ENCODE results near the gene STK11IP. TPM values are rescaled to one million over a fixed set of nuclear protein-coding genes. Genes with fewer than 3 reads are reported as not detected.
"Not testable (repeated sequence)": the region's sequence is repeated elsewhere in the genome, so short reads cannot be mapped to it uniquely, and the experiment has no call there.

STK11IP gene
- total RNA-seq, 2 donors from 2014 or later: 35.8 to 40.6 TPM

DNA sequence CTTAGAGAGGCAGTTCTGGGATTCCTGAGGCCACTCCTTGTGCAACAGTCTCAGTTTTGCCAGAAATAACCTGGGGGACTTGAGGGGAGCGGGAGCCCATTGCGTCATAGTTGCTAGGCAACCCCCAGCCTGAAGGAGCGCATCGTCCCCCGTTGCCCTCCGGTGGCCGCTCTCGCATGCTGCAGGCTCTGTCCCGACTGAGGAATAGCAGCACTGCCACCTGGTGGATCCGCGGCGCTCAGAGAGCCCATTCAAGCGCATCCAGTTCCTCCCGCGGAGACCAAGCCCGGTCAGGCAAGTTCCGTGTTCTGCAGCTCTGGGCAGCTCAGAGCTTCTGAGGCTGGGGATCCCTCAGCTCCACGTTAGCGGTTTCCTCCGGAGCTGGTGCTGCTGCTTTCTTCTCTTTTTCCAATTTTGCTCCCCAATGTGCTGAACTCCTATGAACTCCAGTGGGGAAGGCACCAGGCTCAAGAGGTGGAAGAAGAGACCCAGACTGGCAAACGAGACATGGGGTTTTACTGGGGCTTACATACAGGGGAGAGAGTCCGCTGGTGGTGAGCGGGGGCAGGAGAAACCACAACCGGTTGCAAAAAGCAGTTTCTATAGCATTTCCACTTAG is 44.9 kb downstream of the STK11IP start:
- peaks cover 6% of the 10 kb centered on the region for H3K4me1 Mint-ChIP-seq
- H3K4me3 Mint-ChIP-seq: no peak overlapping the region
- H3K27me3 Mint-ChIP-seq: peaks cover 78% of the 10 kb centered on the region
- H3K9me3 ChIP-seq (ENCODE audit: control insufficient read depth, low read length, poor library complexity, severe bottlenecking): no peaks in the 10 kb centered on the region
- H3K27ac Mint-ChIP-seq: no peak overlapping the region
- no peaks in the 10 kb centered on the region for H3K36me3 Mint-ChIP-seq (ENCODE audit: low read depth)
- DNase-seq (peak; percentile 70 to 86 (median 71)), ATAC-seq (peak; percentile 100)

DNA sequence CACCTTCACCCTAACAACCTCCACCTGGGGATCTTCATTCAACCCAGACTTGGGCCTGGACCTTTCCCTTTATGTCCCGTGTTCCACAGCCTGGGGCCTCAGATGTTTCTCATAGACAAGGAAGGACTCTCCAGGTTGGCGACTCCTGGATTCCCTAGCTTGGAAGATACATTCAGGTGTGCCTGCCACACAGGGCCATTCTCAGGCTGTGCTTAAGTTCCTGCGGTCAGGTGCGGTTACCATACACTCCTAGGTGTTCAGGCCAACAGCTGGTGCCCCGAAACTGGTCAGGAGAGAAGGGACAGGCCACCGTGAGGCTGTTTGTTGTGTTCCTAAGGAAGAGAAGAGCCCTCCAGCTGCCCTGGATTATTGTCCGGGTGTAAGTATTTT is 45.4 kb downstream of the STK11IP start:
- no peak for DNase-seq
- H3K36me3 Mint-ChIP-seq (ENCODE audit: low read depth): no peaks in the 10 kb centered on the region
- no peak overlapping the region for H3K4me3 Mint-ChIP-seq
- no peaks in the 10 kb centered on the region for H3K9me3 ChIP-seq (ENCODE audit: control insufficient read depth, low read length, poor library complexity, severe bottlenecking)
- ATAC-seq: no peak
- H3K27ac Mint-ChIP-seq: no peak overlapping the region
- H3K27me3 Mint-ChIP-seq: peaks cover 74% of the 10 kb centered on the region
- peaks cover 6% of the 10 kb centered on the region for H3K4me1 Mint-ChIP-seq

DNA sequence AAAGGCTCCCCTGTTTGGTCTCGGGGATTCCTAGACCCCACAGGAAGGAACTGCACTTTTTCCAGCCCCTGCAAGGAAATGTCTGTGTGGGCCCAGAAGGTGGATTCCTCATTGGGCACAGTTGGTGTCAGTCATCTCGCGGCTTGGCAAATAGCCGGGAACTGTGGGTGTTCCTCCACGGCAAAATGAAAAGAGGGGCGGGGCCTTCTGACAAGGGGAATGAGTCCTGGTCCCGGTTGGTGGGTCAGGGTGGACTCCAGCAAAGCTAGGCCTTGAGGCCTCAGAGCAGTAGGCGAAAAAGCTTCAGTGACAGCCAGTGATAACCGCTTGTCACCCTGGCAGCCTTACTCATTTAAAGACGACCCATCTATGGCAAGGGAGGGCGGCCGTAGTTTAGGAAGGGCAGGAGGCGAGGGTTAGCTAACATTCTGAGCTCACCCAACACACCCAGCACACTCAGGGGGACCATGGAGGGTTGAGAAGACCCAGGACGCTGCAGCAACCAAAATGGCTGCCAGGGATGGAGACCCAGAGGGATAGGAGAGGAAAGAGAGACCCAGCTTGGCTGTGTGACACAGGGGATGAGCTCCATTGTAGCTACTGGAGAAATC is 46.2 kb downstream of the STK11IP start:
- Mint-ChIP-seq H3K4me3 (no peak overlapping the region), H3K36me3 (ENCODE audit: low read depth) (no peaks in the 10 kb centered on the region), H3K27ac (no peak overlapping the region), H3K4me1 (peaks cover 6% of the 10 kb centered on the region), H3K27me3 (peaks cover 74% of the 10 kb centered on the region)
- no peak for ATAC-seq
- no peaks in the 10 kb centered on the region for H3K9me3 ChIP-seq (ENCODE audit: control insufficient read depth, low read length, poor library complexity, severe bottlenecking)
- DNase-seq: no peak

DNA sequence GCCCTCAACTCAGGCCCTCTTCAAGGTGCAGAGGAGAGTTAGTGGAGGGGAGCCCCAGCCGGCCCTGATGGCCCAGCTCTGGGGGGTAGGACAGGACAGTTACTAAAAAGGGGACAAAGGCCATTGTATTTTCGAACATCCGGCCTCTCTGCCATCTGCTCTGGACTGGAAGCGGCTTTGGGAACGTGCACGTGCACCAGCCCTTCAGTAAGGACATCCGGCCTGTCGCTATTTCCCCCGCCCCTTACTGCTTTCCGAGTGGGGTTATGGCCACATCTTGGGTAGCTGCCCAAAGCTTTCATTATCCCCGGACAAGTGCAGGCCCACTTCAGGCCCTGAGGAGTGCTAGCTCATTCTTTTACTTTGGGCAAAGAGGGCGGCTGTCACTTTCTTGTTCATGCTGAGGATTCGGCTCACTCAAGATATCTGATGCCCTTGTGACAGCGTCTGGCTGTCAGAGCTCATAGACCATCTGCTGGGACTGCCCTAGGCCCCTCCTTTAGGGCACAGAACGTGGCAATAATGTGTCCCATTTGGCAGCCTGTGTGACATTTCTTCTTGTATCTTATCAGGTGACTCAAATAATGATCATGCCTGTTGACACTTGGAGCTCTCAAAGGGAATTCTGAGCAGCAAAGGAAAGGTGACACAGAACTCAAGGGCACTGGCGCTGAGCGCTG is 47.3 kb downstream of the STK11IP start:
- Mint-ChIP-seq H3K4me1 (peaks cover 6% of the 10 kb centered on the region), H3K27ac (no peak overlapping the region), H3K27me3 (peaks cover 73% of the 10 kb centered on the region), H3K4me3 (no peak overlapping the region), H3K36me3 (ENCODE audit: low read depth) (no peaks in the 10 kb centered on the region)
- H3K9me3 ChIP-seq (ENCODE audit: control insufficient read depth, low read length, poor library complexity, severe bottlenecking): no peaks in the 10 kb centered on the region
- DNase-seq (no peak), ATAC-seq (no peak)

DNA sequence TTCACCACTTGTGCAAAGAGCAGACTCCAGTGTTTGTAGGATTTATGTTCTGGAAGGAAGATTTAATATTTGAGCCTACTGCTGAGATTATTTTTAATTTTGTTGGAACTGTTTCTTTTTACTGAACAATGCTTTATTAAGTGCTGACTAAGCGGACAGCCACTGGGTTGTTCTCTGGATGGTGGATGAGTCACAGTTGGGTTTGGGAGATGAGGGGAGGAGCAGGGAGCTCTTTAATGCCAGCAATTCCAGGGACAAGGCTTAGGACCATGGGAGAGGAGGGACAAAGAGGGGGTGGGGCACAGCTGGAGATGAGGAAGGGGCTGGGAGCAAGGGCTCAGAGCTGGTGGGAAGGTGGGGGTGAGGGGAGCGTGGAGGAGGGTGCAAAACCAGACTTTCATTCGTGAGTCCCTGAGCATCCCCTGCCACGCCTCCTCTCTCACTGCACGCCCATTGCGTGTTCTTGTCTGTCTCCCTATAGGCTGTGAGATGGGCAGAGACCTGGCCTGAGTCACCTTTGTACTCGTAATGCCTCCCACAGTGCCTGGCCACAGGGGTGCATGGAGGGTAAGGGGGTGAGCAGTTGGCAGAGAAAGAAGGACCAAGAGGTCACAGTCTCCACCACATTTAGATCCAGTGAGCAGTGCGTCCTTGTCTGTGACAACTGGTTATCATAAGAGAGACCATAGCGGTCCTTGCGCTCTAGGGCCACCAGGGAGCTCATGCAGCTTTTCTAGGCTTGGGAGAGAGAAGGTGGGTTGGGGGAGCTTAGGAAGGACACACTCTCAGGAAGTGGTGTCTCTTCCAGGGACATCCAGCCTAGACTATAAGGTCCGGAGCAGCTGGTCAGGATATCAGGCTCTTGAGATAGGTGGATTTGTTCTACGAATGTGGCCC is 48.2 kb downstream of the STK11IP start:
- ATAC-seq (no peak), DNase-seq (no peak)
- Mint-ChIP-seq H3K27me3 (peaks cover 71% of the 10 kb centered on the region), H3K4me1 (peaks cover 6% of the 10 kb centered on the region), H3K36me3 (ENCODE audit: low read depth) (no peaks in the 10 kb centered on the region), H3K4me3 (no peak overlapping the region), H3K27ac (no peak overlapping the region)
- H3K9me3 ChIP-seq (ENCODE audit: control insufficient read depth, low read length, poor library complexity, severe bottlenecking): no peaks in the 10 kb centered on the region

DNA sequence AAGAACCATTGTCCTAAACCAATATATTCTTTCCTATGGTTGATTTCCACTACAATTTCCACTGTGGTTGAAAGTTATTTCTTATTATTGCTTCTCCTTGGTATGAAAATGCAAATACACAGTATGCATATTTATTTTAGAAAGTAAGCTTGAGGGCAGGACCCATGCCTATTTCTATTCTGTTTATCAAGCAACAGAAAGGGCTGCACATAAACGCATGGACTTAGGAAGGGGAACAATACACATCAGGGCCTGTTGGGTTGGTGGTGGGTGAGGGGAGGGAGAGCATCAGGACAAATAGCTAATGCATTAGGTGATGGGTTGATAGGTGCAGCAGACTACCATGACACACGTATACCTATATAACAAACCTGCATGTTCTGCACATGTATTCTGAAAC is 50.5 kb downstream of the STK11IP start:
- no peaks in the 10 kb centered on the region for H3K4me1 Mint-ChIP-seq
- peaks cover 71% of the 10 kb centered on the region for H3K27me3 Mint-ChIP-seq
- H3K4me3 Mint-ChIP-seq: no peak overlapping the region
- H3K27ac Mint-ChIP-seq: no peak overlapping the region
- H3K9me3 ChIP-seq (ENCODE audit: control insufficient read depth, low read length, poor library complexity, severe bottlenecking): no peaks in the 10 kb centered on the region
- DNase-seq (no peak), ATAC-seq (no peak)
- no peaks in the 10 kb centered on the region for H3K36me3 Mint-ChIP-seq (ENCODE audit: low read depth)

DNA sequence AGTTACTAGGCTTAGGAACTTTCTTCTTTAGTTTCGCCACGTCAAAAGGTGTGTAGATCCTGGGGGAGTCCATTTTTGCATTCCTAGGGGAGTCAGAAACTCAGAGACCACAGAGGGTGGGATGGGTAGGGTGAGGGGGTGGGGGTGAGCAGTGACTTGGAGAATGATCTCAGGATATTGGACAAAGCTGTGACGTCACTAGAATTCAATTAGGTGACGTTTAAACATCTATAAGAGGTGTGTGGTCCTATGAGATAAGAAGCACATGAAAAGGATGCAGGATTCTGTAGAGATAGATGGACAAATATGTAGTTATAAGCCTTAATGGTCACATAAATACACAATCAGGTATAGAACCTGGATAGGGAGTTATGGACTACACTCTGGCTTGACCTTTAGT is 51.3 kb downstream of the STK11IP start:
- no peaks in the 10 kb centered on the region for H3K4me1 Mint-ChIP-seq
- no peaks in the 10 kb centered on the region for H3K36me3 Mint-ChIP-seq (ENCODE audit: low read depth)
- ATAC-seq (no peak), DNase-seq (no peak)
- H3K27me3 Mint-ChIP-seq: peaks cover 73% of the 10 kb centered on the region
- no peak overlapping the region for H3K27ac Mint-ChIP-seq
- no peaks in the 10 kb centered on the region for H3K9me3 ChIP-seq (ENCODE audit: control insufficient read depth, low read length, poor library complexity, severe bottlenecking)
- no peak overlapping the region for H3K4me3 Mint-ChIP-seq

DNA sequence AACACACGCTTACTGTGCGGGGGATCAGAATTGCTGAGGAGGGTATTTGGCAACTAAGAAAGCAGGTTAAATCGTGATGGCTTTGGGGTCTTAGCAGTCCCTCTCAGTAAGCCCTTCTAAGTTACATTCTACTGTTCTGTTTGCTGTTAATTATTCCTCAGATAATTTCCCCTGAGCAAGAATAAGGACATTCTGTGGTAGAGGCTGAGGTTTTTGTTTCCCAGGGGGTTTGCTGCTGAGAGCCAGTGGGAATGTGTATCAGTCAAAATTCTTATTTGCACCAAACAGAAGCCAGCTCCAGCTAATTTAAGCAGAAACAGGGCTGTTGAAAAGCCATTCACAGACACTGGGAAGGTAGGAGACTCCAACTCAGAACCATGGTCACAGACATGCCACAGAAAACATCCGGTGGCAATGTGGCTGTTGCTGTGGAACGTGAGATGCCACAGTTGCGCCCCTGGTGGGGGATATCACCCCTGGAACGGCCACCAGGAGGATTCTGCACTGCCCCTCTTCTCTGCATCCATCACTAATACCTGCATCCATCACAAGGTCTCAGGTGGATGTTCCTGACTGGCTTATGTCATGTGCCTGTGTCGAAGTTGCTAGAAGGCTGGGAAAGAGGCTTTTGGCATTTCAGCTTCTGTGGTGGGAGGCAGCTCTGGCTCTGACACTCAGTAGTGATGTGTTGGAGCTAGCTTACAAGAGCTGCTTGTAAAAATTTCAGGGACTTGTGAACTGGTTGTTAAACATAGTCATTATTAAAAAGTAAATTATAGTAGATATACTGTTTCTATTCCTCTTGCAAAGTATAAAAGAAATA is 53.0 kb downstream of the STK11IP start:
- Mint-ChIP-seq H3K4me3 (no peak overlapping the region), H3K27ac (no peak overlapping the region), H3K36me3 (ENCODE audit: low read depth) (no peaks in the 10 kb centered on the region), H3K27me3 (peaks cover 66% of the 10 kb centered on the region), H3K4me1 (no peaks in the 10 kb centered on the region)
- no peaks in the 10 kb centered on the region for H3K9me3 ChIP-seq (ENCODE audit: control insufficient read depth, low read length, poor library complexity, severe bottlenecking)
- no peak for DNase-seq
- ATAC-seq: no peak

DNA sequence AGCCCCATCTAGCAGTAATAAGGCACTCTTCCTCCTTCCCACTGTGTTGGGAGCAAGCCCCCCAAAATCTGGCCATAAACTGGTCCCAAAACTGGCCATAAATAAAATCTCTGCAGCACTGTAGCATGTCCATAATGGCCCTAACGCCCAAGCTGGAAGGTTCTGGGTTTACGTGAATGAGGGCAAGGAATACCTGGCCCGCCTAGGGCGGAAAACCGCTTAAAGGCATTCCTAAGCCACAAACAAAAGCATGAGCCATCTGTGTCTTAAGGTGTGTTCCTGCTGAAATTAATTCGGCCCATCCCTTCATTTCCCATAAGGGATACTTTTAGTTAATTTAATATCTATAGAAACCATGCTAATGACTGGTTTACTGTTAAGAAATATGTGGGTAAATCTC is 54.0 kb downstream of the STK11IP start:
- H3K4me1 Mint-ChIP-seq; H3K4me3 Mint-ChIP-seq; H3K27ac Mint-ChIP-seq; ATAC-seq; DNase-seq; H3K9me3 ChIP-seq (ENCODE audit: control insufficient read depth, low read length, poor library complexity, severe bottlenecking); H3K36me3 Mint-ChIP-seq (ENCODE audit: low read depth): not testable (repeated sequence)
- H3K27me3 Mint-ChIP-seq: peaks cover 61% of the 10 kb centered on the region

DNA sequence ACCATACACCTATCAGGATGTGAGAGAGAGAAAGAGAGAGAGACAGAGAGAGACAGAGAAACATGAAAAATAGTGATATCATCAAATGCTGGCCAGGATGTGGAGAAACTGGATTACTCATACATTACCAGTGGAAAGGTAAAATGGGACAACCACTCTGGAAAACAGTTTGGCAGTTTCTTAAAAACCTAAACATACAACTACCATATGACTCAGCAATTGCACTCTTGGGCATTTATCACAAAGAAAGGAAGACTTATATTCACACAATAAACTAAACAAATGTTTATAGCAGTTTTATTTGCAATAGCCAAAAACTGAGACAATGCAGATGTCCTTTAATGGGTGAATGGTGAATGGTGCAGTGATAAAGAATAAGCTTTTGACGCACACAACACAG is 58.9 kb downstream of the STK11IP start:
- Mint-ChIP-seq H3K27me3 (peaks cover 49% of the 10 kb centered on the region), H3K4me1 (no peaks in the 10 kb centered on the region), H3K4me3 (no peak overlapping the region), H3K36me3 (ENCODE audit: low read depth) (no peaks in the 10 kb centered on the region), H3K27ac (no peak overlapping the region)
- ATAC-seq (no peak), DNase-seq (no peak)
- H3K9me3 ChIP-seq (ENCODE audit: control insufficient read depth, low read length, poor library complexity, severe bottlenecking): peaks cover 3% of the 10 kb centered on the region

DNA sequence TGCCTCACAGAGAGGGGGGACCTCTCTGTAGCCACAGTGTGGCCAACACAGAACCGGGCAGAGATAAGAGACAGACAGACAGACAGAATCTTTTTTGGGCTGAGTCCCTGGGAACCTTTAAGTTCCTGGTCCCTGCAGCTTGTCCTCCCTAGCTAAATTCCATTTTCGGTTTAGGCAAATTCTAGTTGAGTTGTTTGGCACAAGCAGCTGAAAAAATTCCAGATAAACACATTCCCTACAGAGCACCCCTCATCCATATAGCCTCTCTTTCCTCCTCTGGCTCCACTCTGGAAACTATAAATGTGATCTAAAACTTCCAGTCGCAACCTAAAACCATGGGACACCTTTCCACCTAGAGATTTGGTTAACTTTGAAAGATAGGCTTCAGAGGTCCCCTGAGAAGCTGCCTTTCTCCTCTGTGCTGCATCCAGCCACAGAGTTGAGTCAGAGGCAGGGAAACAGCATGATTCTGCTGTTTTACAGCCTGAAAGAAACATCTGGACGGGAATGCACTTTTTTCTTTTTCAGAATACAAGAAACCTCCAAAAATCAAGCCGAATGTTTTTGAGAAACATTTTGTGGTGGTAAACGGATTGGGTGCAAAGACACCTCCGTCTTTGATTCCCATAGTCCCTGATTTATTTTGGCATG is 60.7 kb downstream of the STK11IP start:
- ATAC-seq: no peak
- Mint-ChIP-seq H3K27me3 (peaks cover 37% of the 10 kb centered on the region), H3K36me3 (ENCODE audit: low read depth) (no peaks in the 10 kb centered on the region), H3K4me1 (no peaks in the 10 kb centered on the region), H3K4me3 (no peak overlapping the region), H3K27ac (no peak overlapping the region)
- DNase-seq: no peak
- peaks cover 3% of the 10 kb centered on the region for H3K9me3 ChIP-seq (ENCODE audit: control insufficient read depth, low read length, poor library complexity, severe bottlenecking)

DNA sequence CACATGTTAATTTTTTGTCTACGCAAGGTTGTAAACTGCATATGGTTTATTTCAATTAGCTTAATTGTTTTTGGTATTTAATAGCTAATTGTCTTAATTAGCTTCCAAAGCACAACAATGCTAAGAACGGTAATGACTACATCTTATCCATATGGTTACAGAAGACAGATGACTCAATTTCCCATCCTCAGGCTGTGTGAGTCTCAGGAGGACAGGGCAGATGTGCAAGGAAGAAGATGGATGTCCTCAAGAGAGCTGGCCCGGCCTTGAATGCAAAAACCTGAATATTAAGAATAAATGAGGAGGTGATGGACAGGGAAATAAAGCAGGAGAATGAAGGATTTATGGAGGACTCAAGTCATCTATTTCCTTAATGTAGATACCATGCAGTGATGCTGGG is 61.2 kb downstream of the STK11IP start:
- Mint-ChIP-seq H3K36me3 (ENCODE audit: low read depth) (no peaks in the 10 kb centered on the region), H3K27me3 (peaks cover 37% of the 10 kb centered on the region), H3K27ac (no peak overlapping the region), H3K4me3 (no peak overlapping the region), H3K4me1 (no peaks in the 10 kb centered on the region)
- H3K9me3 ChIP-seq (ENCODE audit: control insufficient read depth, low read length, poor library complexity, severe bottlenecking): peaks cover 3% of the 10 kb centered on the region
- no peak for DNase-seq
- no peak for ATAC-seq

Measured in T-helper 17 cell (primary cell).